B cell (primary cell): ENCODE data around the gene BCO1. TPM values are rescaled to one million over a fixed set of nuclear protein-coding genes. Genes with fewer than 3 reads are reported as not detected.
A peak's percentile ranks its signal among the peaks of the same experiment; 100 is the strongest.

ENCODE experiments used
- ATAC-seq: fragments of 200-7000 bp; cut with Tn5 transposase; one replicate; pipeline ENCODE4 v1.10.0; 2021; ENCODE audit warnings: low read depth, mild to moderate bottlenecking, moderate number of reproducible peaks, moderate library complexity
- CTCF ChIA-PET: fragments of 350-600 bp; sonication (Branson Sonifier 250); formaldehyde crosslinking; loops from one replicate; lab custom pipeline; 2021; ENCODE audit warnings: antibody characterized with exemption, inconsistent platforms; lab: Charles Lee
- POLR2A ChIA-PET: fragments of 350-600 bp; sonication (Branson Sonifier 250); formaldehyde crosslinking; loops from one replicate; lab custom pipeline; 2021; ENCODE audit warnings: antibody characterized with exemption; lab: Charles Lee
- DNase-seq: peaks from one replicate; pipeline ENCODE4 v3.0.0; 2013
- H2AFZ ChIP-seq: 2 replicates; pipeline ENCODE4 v1.6.1; 2012; ENCODE audit warnings: mild to moderate bottlenecking, low read depth, low read length; ENCODE audit not compliant: insufficient read depth, poor library complexity, severe bottlenecking
- H3K27ac ChIP-seq, 2 donors: 1 replicate in 1 of 2; 2 replicates in 1 of 2; pipeline ENCODE4 v1.5.1; 2012 to 2013; ENCODE audit warnings: low read length in 2 of 2, mild to moderate bottlenecking in 2 of 2, moderate library complexity in 1 of 2
- H3K27me3 ChIP-seq, 4 experiments: fragments of 200-600 bp in 1 of 4; sonication (generic) in 1 of 4; replicated peaks in 1 of 4; 1 replicate in 2 of 4; 2 replicates in 2 of 4; pipeline versions ENCODE4 v1.6.1 to v1.7.0; 2013 to 2016; ENCODE audit warnings: low read length in 3 of 4, mild to moderate bottlenecking in 2 of 4, mixed read lengths in 1 of 4, moderate library complexity in 1 of 4; ENCODE audit not compliant: insufficient read depth in 4 of 4, control insufficient read depth in 3 of 4; ENCODE audit errors: control extremely low read depth in 1 of 4
- H3K36me3 ChIP-seq, 2 experiments: replicated peaks in 1 of 2; 1 replicate in 1 of 2; 2 replicates in 1 of 2; pipeline versions ENCODE4 v1.6.1 to v1.7.1; 2013; ENCODE audit warnings: low read length in 1 of 2; ENCODE audit not compliant: insufficient read depth in 2 of 2, control insufficient read depth in 1 of 2; ENCODE audit errors: control extremely low read depth in 1 of 2, extremely low read depth in 1 of 2
- H3K4me1 ChIP-seq, 2 donors: fragments of 200-600 bp in 1 of 2; sonication (generic) in 1 of 2; 1 replicate in 1 of 2; 2 replicates in 1 of 2; pipeline versions ENCODE4 v1.5.1 to v1.6.1; 2013 to 2017; ENCODE audit warnings: low read length in 2 of 2; ENCODE audit not compliant: control insufficient read depth in 2 of 2, insufficient read depth in 2 of 2
- H3K4me2 ChIP-seq: replicated peaks from 2 replicates; pipeline ENCODE3; 2012; ENCODE audit warnings: mild to moderate bottlenecking, low read depth, low read length; ENCODE audit not compliant: poor library complexity, severe bottlenecking
- H3K4me3 ChIP-seq, 5 experiments: fragments of 200-600 bp in 1 of 5; sonication (generic) in 1 of 5; 1 replicate in 3 of 5; 2 replicates in 2 of 5; pipeline versions ENCODE4 v1.5.1 to v1.7.0; 2011 to 2016; ENCODE audit warnings: low read length in 4 of 5, mild to moderate bottlenecking in 4 of 5, low read depth in 2 of 5, control low read depth in 1 of 5, moderate library complexity in 1 of 5; ENCODE audit not compliant: insufficient read depth in 1 of 5; ENCODE audit errors: control extremely low read depth in 1 of 5, extremely low read depth in 1 of 5
- H3K79me2 ChIP-seq: fragments of 200-600 bp; sonication (generic); one replicate; pipeline ENCODE4 v1.6.0; 2016; ENCODE audit warnings: low read length; ENCODE audit not compliant: control insufficient read depth, insufficient read depth
- H3K9ac ChIP-seq: fragments of 200-600 bp; sonication (generic); 2 replicates; pipeline ENCODE4 v1.6.1; 2017; ENCODE audit warnings: mild to moderate bottlenecking, low read length, moderate library complexity
- H3K9me3 ChIP-seq, 3 donors: one replicate each; pipeline versions ENCODE4 v1.6.1 to v1.7.1; 2013; ENCODE audit warnings: low read length in 2 of 3; ENCODE audit not compliant: control insufficient read depth in 2 of 3, insufficient read depth in 1 of 3; ENCODE audit errors: control extremely low read depth in 1 of 3
- H4K20me1 ChIP-seq: 2 replicates; pipeline ENCODE4 v1.6.0; 2012; ENCODE audit warnings: mild to moderate bottlenecking, low read length; ENCODE audit not compliant: insufficient read depth, control insufficient read depth, poor library complexity, severe bottlenecking
- H3K27ac Mint-ChIP-seq: one replicate; pipeline ENCODE4 v1.8.0; 2021; ENCODE audit warnings: mixed read lengths
- H3K27me3 Mint-ChIP-seq: one replicate; pipeline ENCODE4 v1.8.0; 2021; ENCODE audit warnings: mixed read lengths
- H3K4me1 Mint-ChIP-seq: one replicate; pipeline ENCODE4 v1.8.0; 2021; ENCODE audit warnings: mixed read lengths
- H3K4me3 Mint-ChIP-seq: one replicate; pipeline ENCODE4 v1.8.0; 2021; ENCODE audit warnings: mixed read lengths
- H3K9me3 Mint-ChIP-seq: one replicate; pipeline ENCODE4 v1.8.0; 2022; ENCODE audit warnings: mixed read lengths; ENCODE audit not compliant: insufficient read depth
- EZH2 ChIP-seq: IDR thresholded peaks from 2 replicates; pipeline ENCODE4 v1.6.1; 2012; ENCODE audit warnings: borderline replicate concordance, low read depth, mild to moderate bottlenecking, moderate library complexity, low read length; ENCODE audit not compliant: insufficient read depth, poor library complexity, severe bottlenecking
- WGBS: methylation state at CpG from one replicate; pipeline ENCODE4 v1.1.5; 2013; ENCODE audit warnings: missing lambda C conversion rate; ENCODE audit not compliant: insufficient coverage; 5-methylcytosine and 5-hydroxymethylcytosine counted together
- intact Hi-C: fragments of 100-400 bp; cut with micrococcal nuclease; formaldehyde crosslinking; loops from one replicate; pipeline ENCODE4 v1.10.0; 2022
- polyA plus RNA-seq: library from polyadenylated mRNA; depleted of rRNA; stranded (reverse); fragments of >200 nt; gene quantifications from 2 replicates; pipeline ENCODE4 v1.2.3, GENCODE V29; 2012
- total RNA-seq, 2 donors: library from RNA; stranded (reverse); fragments of 120-200 nt in 1 of 2; gene quantifications; 1 replicate in 1 of 2; 2 replicates in 1 of 2; pipeline versions ENCODE4 v1.2.3 to v1.2.4, GENCODE V29; 2013 to 2022
- TF ChIP-seq, protein P1 (sequence below): fragments of 200-600 bp; IDR thresholded peaks from one replicate; pipeline ENCODE4 v1.8.0; 2022; ENCODE audit warnings: antibody characterized with exemption, mild to moderate bottlenecking

The BCO1 gene
- total and polyA plus RNA-seq, 2 donors (not counting 1 experiment from before 2014, with no cell fraction given), result not detected

DNA sequence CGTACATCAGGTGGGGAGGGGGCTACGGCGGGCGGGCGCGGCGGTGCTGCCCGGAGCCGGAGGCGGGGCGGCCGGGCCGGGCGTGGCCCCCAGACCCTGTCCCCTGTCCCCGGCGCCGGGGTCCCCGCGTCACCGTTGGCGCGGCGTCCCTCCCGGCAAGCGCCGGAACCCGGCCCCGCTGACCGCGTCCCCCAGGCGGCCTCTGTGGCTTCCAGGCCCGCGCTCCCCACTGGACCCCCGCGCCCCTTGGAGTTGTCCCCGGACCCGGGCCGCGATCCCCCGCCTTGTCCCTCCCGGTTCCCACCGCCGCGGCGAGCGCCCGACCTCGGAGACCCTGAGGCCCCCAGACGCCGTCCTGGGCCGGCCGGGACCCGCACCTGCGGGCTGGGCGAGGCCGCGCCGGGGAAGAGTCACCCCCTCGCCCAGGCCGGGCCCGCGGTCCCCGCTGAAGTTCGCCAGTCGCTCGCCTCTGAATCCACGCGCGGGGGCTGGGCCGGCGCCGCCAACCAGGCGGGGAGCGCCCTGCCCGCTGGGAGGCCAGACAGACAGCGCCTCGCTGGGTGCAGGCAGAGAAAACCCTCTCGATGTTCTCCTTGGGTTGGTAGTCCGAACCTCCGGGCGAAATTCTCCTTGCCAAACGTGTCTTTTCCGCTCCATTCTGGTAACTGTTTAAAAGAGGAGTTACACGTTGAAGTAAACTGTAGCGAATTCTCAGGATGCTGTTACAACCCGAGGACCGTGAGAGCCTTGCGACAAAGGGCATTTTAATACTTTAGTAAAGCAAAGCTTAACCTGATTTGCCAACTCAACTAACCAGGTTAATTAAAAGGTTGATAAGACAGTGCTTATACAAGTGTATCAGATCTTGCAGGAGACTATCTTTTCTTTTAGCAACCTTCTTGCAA is 77.0 kb downstream of the BCO1 start:
- H3K4me3 ChIP-seq, result peak overlapping the region; percentile 53 to 94 (median 79)
- H3K27me3 ChIP-seq, result no peaks in the 10 kb centered on the region
- peak overlapping the region; percentile 95 for H3K4me3 Mint-ChIP-seq
- peak; percentile 60 for DNase-seq
- H3K9me3 Mint-ChIP-seq, result no peaks in the 10 kb centered on the region
- under 1% methylated on average over 85 of the region's 88 CpGs for WGBS
- H4K20me1 ChIP-seq, result peaks cover 12% of the 10 kb centered on the region
- peak overlapping the region; percentile 76 for H3K27ac Mint-ChIP-seq
- H3K4me2 ChIP-seq, result peak overlapping the region; percentile 87
- no peaks in the 10 kb centered on the region for H3K27me3 Mint-ChIP-seq
- H3K27ac ChIP-seq, result peak overlapping the region in 1 of 2 donors; percentile 76
- ChIA-PET POLR2A (interaction anchor here (1.0 kb wide), 1 partner anchor 239 kb away, joined by 5 read pairs; the partner anchor contains the start of gene C16orf46), CTCF (interaction anchor here (0.8 to 1.4 kb wide), 2 partner anchors 35 to 110 kb away, joined by 3 read pairs; no protein-coding TSS in a partner anchor)
- H3K4me1 ChIP-seq, result peaks cover 16 to 18% of the 10 kb centered on the region in 2 donors
- TF ChIP-seq, protein P1, sequence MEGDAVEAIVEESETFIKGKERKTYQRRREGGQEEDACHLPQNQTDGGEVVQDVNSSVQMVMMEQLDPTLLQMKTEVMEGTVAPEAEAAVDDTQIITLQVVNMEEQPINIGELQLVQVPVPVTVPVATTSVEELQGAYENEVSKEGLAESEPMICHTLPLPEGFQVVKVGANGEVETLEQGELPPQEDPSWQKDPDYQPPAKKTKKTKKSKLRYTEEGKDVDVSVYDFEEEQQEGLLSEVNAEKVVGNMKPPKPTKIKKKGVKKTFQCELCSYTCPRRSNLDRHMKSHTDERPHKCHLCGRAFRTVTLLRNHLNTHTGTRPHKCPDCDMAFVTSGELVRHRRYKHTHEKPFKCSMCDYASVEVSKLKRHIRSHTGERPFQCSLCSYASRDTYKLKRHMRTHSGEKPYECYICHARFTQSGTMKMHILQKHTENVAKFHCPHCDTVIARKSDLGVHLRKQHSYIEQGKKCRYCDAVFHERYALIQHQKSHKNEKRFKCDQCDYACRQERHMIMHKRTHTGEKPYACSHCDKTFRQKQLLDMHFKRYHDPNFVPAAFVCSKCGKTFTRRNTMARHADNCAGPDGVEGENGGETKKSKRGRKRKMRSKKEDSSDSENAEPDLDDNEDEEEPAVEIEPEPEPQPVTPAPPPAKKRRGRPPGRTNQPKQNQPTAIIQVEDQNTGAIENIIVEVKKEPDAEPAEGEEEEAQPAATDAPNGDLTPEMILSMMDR, result no peak
- TF ChIP-seq EZH2, result no peak
- no peaks in the 10 kb centered on the region for H3K36me3 ChIP-seq
- H3K4me1 Mint-ChIP-seq, result peaks cover 32% of the 10 kb centered on the region
- H3K9me3 ChIP-seq, result no peaks in the 10 kb centered on the region
- H3K9ac ChIP-seq, result peak overlapping the region; percentile 90
- peaks cover 68% of the 10 kb centered on the region for H3K79me2 ChIP-seq
- peak overlapping the region; percentile 94 for H2AFZ ChIP-seq
- intact Hi-C loops, result loop anchor here (10.0 kb wide), 2 partner anchors 189 to 281 kb away; partner anchors contain the start of gene ATMIN
- peak; percentile 13 for ATAC-seq

DNA sequence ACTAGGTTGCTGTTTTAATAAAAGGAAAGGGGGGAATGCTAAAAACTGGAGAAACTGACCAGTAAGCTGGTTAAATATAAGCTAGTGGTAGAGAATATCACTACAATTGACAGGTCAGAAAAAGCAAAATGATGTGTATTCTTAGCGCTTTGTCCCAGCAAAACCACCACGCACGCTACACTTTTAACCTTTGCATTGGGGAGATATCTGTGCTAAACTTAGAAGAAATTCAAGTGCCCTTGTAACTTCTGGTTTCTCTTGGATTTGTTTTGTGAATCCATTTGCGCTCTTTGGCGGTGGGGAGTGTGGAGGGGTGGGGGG is 77.6 kb downstream of the BCO1 start:
- peaks cover 74% of the 10 kb centered on the region for H3K79me2 ChIP-seq
- no peak for ATAC-seq
- H3K4me2 ChIP-seq, result peak overlapping the region; percentile 87
- Mint-ChIP-seq H3K4me3 (peak overlapping the region; percentile 87), H3K27ac (peak overlapping the region; percentile 76), H3K27me3 (no peaks in the 10 kb centered on the region), H3K9me3 (no peaks in the 10 kb centered on the region), H3K4me1 (peaks cover 32% of the 10 kb centered on the region)
- intact Hi-C loops, result loop anchor here (10.0 kb wide), 2 partner anchors 189 to 281 kb away; partner anchors contain the start of gene ATMIN
- TF ChIP-seq EZH2, result no peak
- TF ChIP-seq, protein P1, result no peak
- peak overlapping the region; percentile 90 for H3K9ac ChIP-seq
- peak overlapping the region in 3 of 5 experiments; percentile 66 to 94 (median 92) for H3K4me3 ChIP-seq
- H3K27ac ChIP-seq, result no peak overlapping the region
- H3K36me3 ChIP-seq, result no peaks in the 10 kb centered on the region
- H4K20me1 ChIP-seq, result peaks cover 6% of the 10 kb centered on the region
- no peaks in the 10 kb centered on the region for H3K9me3 ChIP-seq
- DNase-seq, result no peak
- no peaks in the 10 kb centered on the region for H3K27me3 ChIP-seq
- POLR2A ChIA-PET, result no interaction called here
- CTCF ChIA-PET, result no interaction called here
- peak overlapping the region; percentile 94 for H2AFZ ChIP-seq
- H3K4me1 ChIP-seq, result peaks cover 16 to 18% of the 10 kb centered on the region in 2 donors
- WGBS, result 90% methylated on average over 2 of the region's 5 CpGs
